ENCODE results near the gene MED12L.

GRCh38 chr3:151109286-151109800, 23.9 kb downstream of the MED12L start:
- TF ChIP-seq CTCF (IDR thresholded peaks at IDR 0.05) = no peak
- no peak for TF ChIP-seq POLR2AphosphoS5 (IDR thresholded peaks at IDR 0.05)
- TF ChIP-seq POLR2A (IDR thresholded peaks at IDR 0.05) = no peak

Measured in gastroesophageal sphincter (tissue), 3 donors.